ENCODE measurements around the gene STPG4.
A peak's percentile ranks its signal among the peaks of the same experiment; 100 is the strongest.

The STPG4 gene

DNA sequence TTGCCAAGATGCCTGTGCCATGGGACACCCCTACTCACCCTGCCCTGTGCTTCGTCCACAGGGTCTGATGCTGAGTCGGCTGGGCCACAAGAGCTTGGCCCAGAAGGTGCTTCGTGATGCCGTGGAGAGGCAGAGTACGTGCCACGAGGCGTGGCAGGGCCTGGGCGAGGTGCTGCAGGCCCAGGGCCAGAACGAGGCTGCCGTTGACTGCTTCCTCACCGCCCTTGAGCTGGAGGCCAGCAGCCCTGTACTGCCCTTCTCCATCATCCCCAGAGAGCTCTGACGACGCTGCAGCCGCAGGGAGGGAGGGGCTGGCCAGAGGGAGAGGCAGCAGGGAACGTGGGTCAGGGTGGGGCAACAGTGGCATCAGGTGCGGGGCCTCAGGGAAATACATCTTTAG is 81.5 kb downstream of the STPG4 start:
- TF ChIP-seq POLR2A (IDR thresholded peaks at IDR 0.05; ENCODE audit: low read depth, low read length) (no peak), POLR2AphosphoS5 (IDR thresholded peaks at IDR 0.05; ENCODE audit: low read depth, low read length) (no peak), TAF1 (IDR thresholded peaks at IDR 0.05; ENCODE audit: borderline replicate concordance, low read depth, low read length) (no peak)
- FAIRE-seq, result no peak
- no peak for DNase-seq (ENCODE audit: insufficient read length)

DNA sequence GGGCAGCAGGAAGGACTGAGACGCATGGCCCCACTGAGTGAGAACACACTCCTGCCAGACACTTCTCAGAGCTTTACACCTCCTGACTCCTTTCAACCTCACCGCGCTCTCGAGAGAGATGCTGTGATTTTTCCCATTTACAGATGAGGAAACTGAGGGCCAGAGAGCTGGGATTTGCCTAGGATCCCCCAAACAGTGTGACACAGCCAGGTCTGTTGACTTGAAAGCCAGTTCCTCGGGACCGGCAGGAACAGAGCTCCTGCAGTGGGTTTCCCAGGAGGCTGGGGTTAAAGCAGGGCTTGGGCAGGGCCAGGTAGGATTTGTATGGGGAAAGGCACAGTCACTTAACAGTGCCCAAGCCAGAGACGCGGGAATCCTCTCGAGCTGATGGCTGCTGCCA is 81.9 kb downstream of the STPG4 start:
- FAIRE-seq (no peak), DNase-seq (ENCODE audit: insufficient read length) (no peak)
- TF ChIP-seq TAF1 (IDR thresholded peaks at IDR 0.05; ENCODE audit: borderline replicate concordance, low read depth, low read length) (no peak), POLR2AphosphoS5 (IDR thresholded peaks at IDR 0.05; ENCODE audit: low read depth, low read length) (no peak), POLR2A (IDR thresholded peaks at IDR 0.05; ENCODE audit: low read depth, low read length) (no peak)

DNA sequence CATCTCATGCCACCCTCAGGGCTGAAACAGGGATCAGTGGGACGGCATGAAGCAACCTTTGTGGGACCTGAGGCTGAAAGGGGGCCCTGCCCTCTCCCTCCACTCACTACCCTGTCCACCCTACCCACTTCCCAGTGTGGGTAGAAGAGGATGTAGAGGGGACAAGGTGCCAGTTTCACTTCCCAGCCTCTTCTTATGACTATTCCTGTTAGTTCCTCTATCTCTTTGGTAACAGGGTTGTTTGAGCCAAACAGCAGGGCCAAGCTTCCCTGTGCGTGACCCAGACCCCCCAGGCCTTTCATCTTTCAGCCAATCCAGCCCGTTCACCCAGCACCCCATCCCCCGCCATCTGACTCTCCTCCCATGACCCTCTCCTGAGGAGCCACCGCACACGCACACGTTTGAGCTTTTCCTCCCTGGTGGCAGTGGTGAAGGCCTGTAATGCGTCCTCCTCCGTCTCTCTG is 82.3 kb downstream of the STPG4 start:
- TF ChIP-seq TAF1 (IDR thresholded peaks at IDR 0.05; ENCODE audit: borderline replicate concordance, low read depth, low read length) (no peak), POLR2AphosphoS5 (IDR thresholded peaks at IDR 0.05; ENCODE audit: low read depth, low read length) (no peak), POLR2A (IDR thresholded peaks at IDR 0.05; ENCODE audit: low read depth, low read length) (no peak)
- FAIRE-seq (no peak), DNase-seq (ENCODE audit: insufficient read length) (no peak)

DNA sequence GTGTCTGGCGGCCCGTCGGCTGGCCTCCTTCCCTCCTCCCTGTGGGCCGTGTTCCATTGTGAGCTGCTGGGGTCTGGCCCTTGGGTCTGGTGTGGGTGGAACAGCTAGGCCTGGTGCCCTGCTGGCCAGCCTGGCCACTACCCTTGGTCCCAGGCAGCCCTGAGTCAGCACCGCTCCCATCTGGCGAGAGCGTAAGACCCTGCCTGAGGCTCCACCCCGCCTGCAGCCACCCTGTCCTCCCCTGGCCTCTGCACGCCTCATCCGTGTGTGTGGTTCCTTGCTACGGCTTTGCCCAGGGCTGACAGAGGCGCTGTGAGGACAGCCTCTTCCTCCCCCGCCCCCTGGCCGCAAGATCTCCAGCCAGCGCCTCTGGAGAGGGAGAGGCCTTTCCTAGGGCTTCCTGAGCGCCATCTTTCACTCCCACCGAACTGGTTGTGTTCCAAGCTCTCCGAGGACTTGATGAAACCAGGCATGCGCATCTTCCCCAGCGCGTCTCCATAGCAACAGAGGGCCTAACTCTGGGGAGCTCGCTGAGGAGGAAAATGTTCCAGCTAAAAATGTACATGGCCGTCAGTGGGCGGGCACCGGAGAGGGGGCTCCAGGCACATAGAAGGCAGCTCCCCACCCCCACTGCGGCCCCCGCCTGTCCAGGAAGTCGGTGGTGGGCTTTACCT is 83.0 kb downstream of the STPG4 start:
- DNase-seq (ENCODE audit: insufficient read length), result no peak
- FAIRE-seq, result no peak
- TF ChIP-seq POLR2A (IDR thresholded peaks at IDR 0.05; ENCODE audit: low read depth, low read length) (no peak), POLR2AphosphoS5 (IDR thresholded peaks at IDR 0.05; ENCODE audit: low read depth, low read length) (no peak), TAF1 (IDR thresholded peaks at IDR 0.05; ENCODE audit: borderline replicate concordance, low read depth, low read length) (no peak)

DNA sequence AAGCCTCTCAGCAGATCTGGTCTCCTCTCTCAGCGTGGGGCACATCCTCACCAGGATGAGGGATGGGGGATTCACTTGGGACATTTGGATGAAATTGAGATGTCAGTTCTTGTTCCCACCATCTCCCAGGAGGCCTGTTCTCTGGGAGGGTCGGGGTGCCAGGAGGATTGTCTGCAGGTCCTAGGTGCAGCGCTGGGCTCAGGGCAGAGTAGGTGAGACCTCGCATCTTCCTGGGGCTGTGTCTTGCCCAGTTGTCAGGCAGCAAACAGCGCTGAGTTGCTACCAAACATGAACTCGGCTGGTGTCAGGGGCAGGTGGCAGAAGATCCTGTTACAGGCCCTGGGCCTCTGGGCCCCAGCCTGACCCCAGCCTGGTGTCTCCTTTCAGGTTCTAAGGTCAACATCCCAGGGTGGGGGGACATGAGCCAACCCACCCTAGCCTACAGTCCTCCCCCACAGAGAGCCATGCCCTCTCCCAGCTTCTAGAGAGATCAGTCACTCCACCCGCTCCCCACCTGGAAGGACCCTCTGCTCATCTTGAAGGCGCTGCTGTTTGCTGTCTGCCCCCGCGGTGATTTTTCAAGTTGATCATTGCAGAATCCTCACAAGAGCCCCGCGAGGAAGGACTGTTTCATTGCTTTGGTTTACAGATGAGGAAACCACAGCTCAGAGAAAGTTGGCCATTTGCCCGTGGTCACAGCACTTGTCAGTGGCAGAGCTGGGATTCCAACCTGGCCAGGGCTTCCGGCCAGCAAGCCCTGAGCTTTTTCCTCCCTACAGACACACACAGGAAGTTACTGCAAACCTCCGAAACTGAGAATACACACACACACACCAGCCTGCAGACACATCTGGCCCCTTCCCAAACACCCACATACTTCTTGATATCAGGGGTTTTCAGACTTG is 83.9 kb downstream of the STPG4 start:
- FAIRE-seq, result peak; percentile 95

DNA sequence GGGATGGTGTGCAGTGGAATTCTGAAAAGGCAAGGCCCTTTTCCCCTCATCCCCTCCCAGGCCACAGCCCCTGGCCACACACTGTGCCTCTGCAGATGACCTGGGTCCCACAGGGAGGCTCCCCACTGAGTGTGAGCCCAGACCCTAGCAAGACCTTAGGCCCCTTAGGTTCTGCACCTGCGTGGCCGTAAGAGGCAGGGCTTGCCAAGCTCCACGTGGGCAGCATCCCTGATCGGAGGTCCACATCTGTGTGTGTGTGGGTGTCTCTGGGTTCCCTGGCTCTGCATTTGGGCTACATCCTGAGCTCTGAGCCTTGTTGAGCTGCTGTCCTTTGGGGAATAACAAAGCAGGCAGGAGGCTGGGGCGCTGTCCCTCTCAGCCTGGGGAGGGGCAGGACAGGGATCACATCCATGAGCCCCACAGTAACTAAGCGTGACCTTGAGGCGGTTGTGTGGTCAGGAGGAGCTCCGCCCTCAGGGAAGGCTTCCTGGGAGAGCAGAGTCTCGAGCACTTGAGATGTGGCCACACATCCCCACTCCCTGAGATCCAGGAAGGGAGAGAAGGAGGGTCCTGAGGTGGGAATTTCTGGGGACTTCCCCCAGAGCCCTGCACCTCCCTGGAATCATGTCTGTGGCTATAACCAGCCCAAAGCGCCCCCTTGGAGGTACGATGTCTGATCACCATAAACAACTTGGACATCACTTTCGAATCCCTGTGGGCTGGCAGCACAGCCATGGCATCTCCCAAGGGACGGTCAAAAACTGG is 84.8 kb downstream of the STPG4 start:
- DNase-seq (ENCODE audit: insufficient read length) (no peak), FAIRE-seq (no peak)
- TF ChIP-seq POLR2A (IDR thresholded peaks at IDR 0.05; ENCODE audit: low read depth, low read length) (no peak), POLR2AphosphoS5 (IDR thresholded peaks at IDR 0.05; ENCODE audit: low read depth, low read length) (no peak), TAF1 (IDR thresholded peaks at IDR 0.05; ENCODE audit: borderline replicate concordance, low read depth, low read length) (no peak)

More for the DNA sequence above, 83.9 kb downstream of the STPG4 start:
- no peak for TF ChIP-seq POLR2AphosphoS5 (IDR thresholded peaks at IDR 0.05; ENCODE audit: low read depth, low read length)
- no peak for TF ChIP-seq POLR2A (IDR thresholded peaks at IDR 0.05; ENCODE audit: low read depth, low read length)
- no peak for TF ChIP-seq TAF1 (IDR thresholded peaks at IDR 0.05; ENCODE audit: borderline replicate concordance, low read depth, low read length)
- DNase-seq (ENCODE audit: insufficient read length), result peak; percentile 62

DNA sequence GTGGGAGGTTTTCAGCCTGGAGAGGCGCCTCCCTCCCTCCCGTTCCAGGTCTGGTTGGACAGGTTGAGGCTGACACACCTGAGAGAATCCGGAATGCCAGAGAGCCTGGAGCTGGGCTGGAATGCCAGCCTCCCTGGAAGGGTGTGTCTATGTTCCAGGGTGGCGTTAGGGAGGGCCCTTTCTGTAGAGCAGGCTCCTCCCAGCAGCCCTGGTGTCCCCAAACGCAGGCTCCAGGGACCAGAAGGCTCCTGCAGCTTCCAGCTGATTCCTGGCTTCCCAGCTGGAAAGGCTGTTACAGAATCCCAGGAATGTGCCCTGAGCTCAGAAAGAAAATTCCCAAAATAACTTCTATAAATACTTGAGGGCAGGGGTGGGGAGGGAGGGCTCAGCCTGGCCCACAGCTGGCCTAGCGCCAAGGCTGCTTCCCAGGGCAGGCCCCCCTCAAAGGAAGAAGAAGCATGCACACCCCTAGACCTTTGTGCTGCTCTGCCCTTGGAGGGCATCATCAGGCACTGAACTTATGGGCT is 85.4 kb downstream of the STPG4 start:
- FAIRE-seq, result no peak
- TF ChIP-seq POLR2AphosphoS5 (IDR thresholded peaks at IDR 0.05; ENCODE audit: low read depth, low read length) (no peak), TAF1 (IDR thresholded peaks at IDR 0.05; ENCODE audit: borderline replicate concordance, low read depth, low read length) (no peak), POLR2A (IDR thresholded peaks at IDR 0.05; ENCODE audit: low read depth, low read length) (no peak)
- no peak for DNase-seq (ENCODE audit: insufficient read length)

DNA sequence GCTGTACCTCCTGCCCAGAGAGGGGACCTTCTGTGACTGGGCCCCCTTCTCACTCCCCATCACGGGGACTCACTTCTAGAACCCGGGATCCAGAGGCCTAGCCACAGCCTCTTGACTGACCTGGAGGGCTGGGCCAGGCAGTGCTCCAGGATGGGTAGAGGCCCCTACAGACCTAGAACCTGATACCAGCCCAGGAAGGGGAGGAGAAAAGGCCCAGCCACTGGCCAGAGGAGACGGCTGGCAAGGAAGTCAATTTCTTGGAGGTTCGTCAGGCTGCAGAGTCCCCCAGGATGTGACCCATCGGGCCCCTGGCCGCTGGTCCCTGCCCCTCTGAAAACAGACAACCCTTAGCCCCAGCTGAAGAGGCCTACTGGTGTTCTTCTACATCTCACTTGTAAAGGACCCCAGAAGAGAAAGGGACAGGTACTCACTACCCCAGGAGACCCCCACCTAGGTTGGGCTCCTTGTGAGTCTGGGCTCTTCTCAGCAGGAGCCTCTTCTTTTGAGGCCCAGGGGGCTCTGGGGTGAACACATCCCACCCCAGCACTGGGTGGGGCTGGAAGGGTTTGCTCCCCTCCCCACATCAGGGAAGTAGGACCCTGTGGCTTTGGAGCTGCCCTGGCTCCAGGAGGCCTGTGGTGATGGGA is 86.0 kb downstream of the STPG4 start:
- TF ChIP-seq TAF1 (IDR thresholded peaks at IDR 0.05; ENCODE audit: borderline replicate concordance, low read depth, low read length) (no peak), POLR2A (IDR thresholded peaks at IDR 0.05; ENCODE audit: low read depth, low read length) (no peak), POLR2AphosphoS5 (IDR thresholded peaks at IDR 0.05; ENCODE audit: low read depth, low read length) (no peak)
- DNase-seq (ENCODE audit: insufficient read length), result no peak
- FAIRE-seq, result no peak

DNA sequence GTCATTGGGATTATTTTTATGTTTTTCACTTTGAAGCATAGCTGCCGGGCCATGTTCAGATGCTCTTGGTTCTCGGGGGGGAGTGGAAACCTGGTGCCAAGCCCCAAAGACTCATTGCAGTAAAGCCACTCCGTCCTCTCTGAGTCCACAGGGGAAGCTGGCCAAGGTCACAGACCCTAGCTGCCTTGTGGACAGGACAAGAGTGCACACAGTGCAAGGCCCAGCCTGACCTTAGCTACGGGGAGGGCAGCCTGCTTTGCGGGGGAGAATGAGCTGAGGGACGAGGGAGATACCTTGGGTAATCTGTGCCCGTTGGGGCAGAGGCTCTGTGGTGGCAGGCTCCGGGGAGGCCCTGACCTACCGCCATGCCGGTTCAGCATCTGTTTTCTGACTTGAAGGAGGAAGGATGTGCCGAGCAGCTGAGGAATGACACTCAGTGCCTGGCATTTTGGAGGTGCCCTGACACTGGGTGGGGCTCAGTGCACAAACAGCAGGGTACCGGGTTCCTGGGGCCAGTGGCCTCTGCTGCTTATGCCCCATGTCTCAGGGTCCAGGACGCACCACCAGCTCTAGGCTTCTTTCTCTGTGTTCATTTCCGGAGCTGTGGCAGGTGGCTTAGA is 87.2 kb downstream of the STPG4 start:
- TF ChIP-seq POLR2A (IDR thresholded peaks at IDR 0.05; ENCODE audit: low read depth, low read length), result no peak
- TF ChIP-seq POLR2AphosphoS5 (IDR thresholded peaks at IDR 0.05; ENCODE audit: low read depth, low read length), result no peak
- no peak for TF ChIP-seq TAF1 (IDR thresholded peaks at IDR 0.05; ENCODE audit: borderline replicate concordance, low read depth, low read length)
- FAIRE-seq (no peak), DNase-seq (ENCODE audit: insufficient read length) (no peak)

DNA sequence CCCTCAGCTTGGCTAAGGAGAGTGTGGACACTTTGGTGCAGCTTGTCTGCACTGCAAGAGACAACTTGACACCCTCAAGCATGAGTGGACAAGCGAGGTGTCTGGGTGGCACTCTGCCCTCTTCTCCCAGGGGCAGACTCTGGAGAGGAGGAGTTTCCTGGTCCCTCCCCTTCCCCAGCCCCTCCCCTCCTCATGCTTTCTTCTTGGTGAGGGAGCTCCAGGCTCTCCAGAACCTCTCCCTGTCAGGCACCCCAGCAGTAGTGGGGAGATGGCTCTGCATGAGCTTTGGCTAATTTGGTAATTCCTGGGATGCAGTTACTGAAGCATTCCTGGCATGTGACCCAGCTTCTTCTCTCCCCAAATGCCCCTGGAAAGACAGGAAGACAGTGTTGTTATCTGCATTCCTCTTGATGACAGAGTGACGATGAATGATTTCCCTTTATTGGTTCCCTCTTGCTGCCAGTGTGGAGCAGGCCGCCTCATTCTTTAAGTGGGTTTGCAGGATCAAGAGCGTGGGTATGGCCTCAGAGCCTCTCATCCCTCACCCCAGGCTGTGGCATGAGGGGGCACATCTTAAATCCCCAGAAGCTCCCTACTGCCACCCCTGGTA is 89.2 kb downstream of the STPG4 start:
- FAIRE-seq, result no peak
- DNase-seq (ENCODE audit: insufficient read length), result no peak
- TF ChIP-seq TAF1 (IDR thresholded peaks at IDR 0.05; ENCODE audit: borderline replicate concordance, low read depth, low read length) (no peak), POLR2A (IDR thresholded peaks at IDR 0.05; ENCODE audit: low read depth, low read length) (no peak), POLR2AphosphoS5 (IDR thresholded peaks at IDR 0.05; ENCODE audit: low read depth, low read length) (no peak)
